ENCODE measurements around the gene PWWP2A. TPM values are rescaled to one million over a fixed set of nuclear protein-coding genes. Genes with fewer than 3 reads are reported as not detected.

PWWP2A gene
- polyA plus RNA-seq, 1 experiment, result 15.1 TPM

DNA sequence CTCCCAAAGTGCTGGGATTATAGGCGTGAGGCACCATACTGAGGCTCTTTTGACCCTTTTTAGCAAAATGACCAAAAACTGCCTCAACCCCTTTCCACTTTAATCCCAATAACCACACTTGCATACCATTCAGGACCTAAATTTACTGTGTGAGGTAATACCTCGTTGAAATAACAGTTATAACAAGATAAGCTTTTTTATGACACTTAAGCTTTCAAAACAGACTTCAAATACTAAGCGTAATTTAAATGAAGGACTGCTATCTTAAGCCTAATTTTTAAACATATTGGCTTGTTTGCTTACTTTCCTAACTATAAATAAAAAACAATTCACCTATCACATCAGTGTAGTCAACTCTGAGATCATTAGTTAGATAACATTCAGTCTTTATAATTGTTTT is 37.8 kb downstream of the PWWP2A start:
- CTCF ChIA-PET, result interaction anchor here (0.6 to 3.2 kb wide), 19 partner anchors 10 to 312 kb away, joined by 3 to 23 read pairs (median 7); no protein-coding TSS in a partner anchor
- no peaks in the 10 kb centered on the region for H3K27me3 ChIP-seq (ENCODE audit: control insufficient read depth, insufficient read depth, low read length)
- TF ChIP-seq, protein P1, sequence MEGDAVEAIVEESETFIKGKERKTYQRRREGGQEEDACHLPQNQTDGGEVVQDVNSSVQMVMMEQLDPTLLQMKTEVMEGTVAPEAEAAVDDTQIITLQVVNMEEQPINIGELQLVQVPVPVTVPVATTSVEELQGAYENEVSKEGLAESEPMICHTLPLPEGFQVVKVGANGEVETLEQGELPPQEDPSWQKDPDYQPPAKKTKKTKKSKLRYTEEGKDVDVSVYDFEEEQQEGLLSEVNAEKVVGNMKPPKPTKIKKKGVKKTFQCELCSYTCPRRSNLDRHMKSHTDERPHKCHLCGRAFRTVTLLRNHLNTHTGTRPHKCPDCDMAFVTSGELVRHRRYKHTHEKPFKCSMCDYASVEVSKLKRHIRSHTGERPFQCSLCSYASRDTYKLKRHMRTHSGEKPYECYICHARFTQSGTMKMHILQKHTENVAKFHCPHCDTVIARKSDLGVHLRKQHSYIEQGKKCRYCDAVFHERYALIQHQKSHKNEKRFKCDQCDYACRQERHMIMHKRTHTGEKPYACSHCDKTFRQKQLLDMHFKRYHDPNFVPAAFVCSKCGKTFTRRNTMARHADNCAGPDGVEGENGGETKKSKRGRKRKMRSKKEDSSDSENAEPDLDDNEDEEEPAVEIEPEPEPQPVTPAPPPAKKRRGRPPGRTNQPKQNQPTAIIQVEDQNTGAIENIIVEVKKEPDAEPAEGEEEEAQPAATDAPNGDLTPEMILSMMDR (IDR thresholded peaks at IDR 0.05; ENCODE audit: low read depth, low read length), result no peak
- H3K4me3 ChIP-seq (ENCODE audit: low read depth, low read length), result no peak overlapping the region
- DNase-seq (ENCODE audit: low read depth, low spot score), result no peak
- no peaks in the 10 kb centered on the region for H3K9me3 ChIP-seq (ENCODE audit: control insufficient read depth, insufficient read depth, low read length)
- POLR2A ChIA-PET, result interaction anchor here (0.7 to 1.0 kb wide), 2 partner anchors 17 to 129 kb away, joined by 3 read pairs; no protein-coding TSS in a partner anchor
- H3K27ac ChIP-seq (ENCODE audit: low read depth, low read length), result no peak overlapping the region

DNA sequence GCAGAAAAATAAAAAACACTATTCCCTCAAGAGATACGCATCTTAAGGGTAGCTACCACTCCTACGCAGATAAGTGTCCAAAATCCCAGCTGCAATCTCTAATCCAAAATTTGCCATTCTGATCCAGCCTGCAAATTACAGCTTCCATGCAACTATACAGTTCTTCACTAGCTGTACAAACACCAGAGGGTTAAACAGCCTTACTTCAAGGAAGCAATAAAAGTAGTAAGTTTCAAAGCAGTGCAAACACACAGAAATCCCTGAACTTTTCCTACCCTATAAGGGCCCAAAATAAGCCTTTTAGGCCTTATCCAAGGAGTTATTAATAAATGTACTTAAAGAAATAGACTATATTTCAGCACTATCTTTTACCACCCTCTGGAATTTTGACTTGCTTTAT is 39.5 kb downstream of the PWWP2A start:
- Histone ChIP-seq H3K4me3 (ENCODE audit: low read depth, low read length) (no peak overlapping the region), H3K27me3 (ENCODE audit: control insufficient read depth, insufficient read depth, low read length) (no peaks in the 10 kb centered on the region), H3K9me3 (ENCODE audit: control insufficient read depth, insufficient read depth, low read length) (no peaks in the 10 kb centered on the region), H3K27ac (ENCODE audit: low read depth, low read length) (no peak overlapping the region)
- TF ChIP-seq, protein P1 (IDR thresholded peaks at IDR 0.05; ENCODE audit: low read depth, low read length), result no peak
- ChIA-PET POLR2A (no interaction called here), CTCF (interaction anchor here (1.8 to 3.2 kb wide), 3 partner anchors 28 to 311 kb away, joined by 10 to 23 read pairs (median 11); no protein-coding TSS in a partner anchor)
- DNase-seq (ENCODE audit: low read depth, low spot score), result no peak

DNA sequence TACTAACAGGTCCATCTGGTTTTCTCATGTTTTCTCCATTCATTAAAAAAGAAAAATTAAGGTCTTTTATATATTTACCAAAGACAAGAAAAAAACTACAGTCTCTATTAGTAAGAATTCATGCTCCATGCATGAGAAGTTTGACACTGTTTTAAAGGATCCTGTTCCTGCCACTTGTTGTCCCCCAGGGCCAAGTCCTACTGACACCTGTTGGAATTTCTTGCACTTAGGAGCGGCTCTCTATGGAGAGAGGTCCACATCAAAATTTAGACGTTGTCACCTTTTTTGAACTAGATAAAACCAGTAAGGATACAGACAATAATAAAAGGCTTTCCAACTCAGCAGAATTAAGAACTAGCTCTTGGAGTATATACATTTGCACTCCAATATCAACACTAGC is 42.3 kb downstream of the PWWP2A start:
- Histone ChIP-seq H3K4me3 (ENCODE audit: low read depth, low read length) (no peak overlapping the region), H3K27me3 (ENCODE audit: control insufficient read depth, insufficient read depth, low read length) (no peaks in the 10 kb centered on the region), H3K27ac (ENCODE audit: low read depth, low read length) (no peak overlapping the region), H3K9me3 (ENCODE audit: control insufficient read depth, insufficient read depth, low read length) (no peaks in the 10 kb centered on the region)
- TF ChIP-seq, protein P1 (IDR thresholded peaks at IDR 0.05; ENCODE audit: low read depth, low read length), result no peak
- POLR2A ChIA-PET, result no interaction called here
- no peak for DNase-seq (ENCODE audit: low read depth, low spot score)
- CTCF ChIA-PET, result interaction anchor here (0.6 kb wide), 1 partner anchor 13 kb away, joined by 3 read pairs; no protein-coding TSS in a partner anchor

DNA sequence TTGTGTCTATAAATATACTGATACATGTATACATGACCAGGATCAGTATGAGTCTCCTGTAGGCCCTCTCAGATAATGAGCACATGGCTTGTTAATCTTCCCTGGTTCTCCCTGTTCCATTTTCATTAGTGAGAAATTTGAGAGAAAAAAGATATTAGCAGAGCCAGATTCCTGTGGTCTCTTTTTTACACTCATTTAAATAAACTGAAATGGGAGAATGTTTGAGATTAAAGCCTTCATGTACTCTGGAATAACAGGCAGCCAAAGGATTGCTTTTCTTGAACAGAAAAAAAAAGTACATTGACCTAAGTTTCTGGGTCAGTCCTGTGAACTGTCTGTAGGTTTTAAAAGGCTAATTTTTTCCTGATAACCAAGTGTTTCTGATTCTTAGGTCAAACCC is 44.2 kb downstream of the PWWP2A start:
- no peak for DNase-seq (ENCODE audit: low read depth, low spot score)
- no peak overlapping the region for H3K27ac ChIP-seq (ENCODE audit: low read depth, low read length)
- no peak overlapping the region for H3K4me3 ChIP-seq (ENCODE audit: low read depth, low read length)
- ChIA-PET POLR2A (no interaction called here), CTCF (interaction anchor here (0.6 to 1.2 kb wide), 2 partner anchors 53 to 644 kb away, joined by 5 to 6 read pairs; no protein-coding TSS in a partner anchor)
- H3K27me3 ChIP-seq (ENCODE audit: control insufficient read depth, insufficient read depth, low read length), result no peaks in the 10 kb centered on the region
- H3K9me3 ChIP-seq (ENCODE audit: control insufficient read depth, insufficient read depth, low read length), result no peaks in the 10 kb centered on the region
- TF ChIP-seq, protein P1 (IDR thresholded peaks at IDR 0.05; ENCODE audit: low read depth, low read length), result no peak

DNA sequence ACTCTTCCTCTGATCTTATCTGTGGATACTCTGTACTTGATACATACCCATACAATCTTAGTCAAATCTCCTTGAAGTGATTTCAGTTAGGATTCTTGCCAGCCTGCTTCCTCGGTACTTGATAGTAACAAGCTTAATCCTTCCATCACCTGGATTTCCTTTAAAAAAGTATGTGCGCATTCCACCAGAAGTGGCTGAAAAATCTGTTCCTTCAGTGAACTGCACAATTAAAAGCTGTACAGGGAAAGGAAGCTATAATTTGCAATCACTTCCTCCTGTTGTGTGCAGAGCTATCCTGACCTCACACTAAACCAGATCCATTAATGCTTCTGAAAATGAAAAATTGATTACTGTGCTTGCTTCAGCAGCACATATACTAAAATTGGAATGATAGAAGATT is 47.3 kb downstream of the PWWP2A start:
- Histone ChIP-seq H3K27me3 (ENCODE audit: control insufficient read depth, insufficient read depth, low read length) (no peaks in the 10 kb centered on the region), H3K27ac (ENCODE audit: low read depth, low read length) (no peak overlapping the region), H3K9me3 (ENCODE audit: control insufficient read depth, insufficient read depth, low read length) (no peaks in the 10 kb centered on the region), H3K4me3 (ENCODE audit: low read depth, low read length) (no peak overlapping the region)
- no peak for DNase-seq (ENCODE audit: low read depth, low spot score)
- ChIA-PET CTCF (interaction anchor here (1.0 to 2.0 kb wide), 2 partner anchors 9 to 11 kb away, joined by 3 to 8 read pairs; no protein-coding TSS in a partner anchor), POLR2A (interaction anchor here (0.6 kb wide), 1 partner anchor 33 kb away, joined by 3 read pairs; no protein-coding TSS in a partner anchor)
- TF ChIP-seq, protein P1 (IDR thresholded peaks at IDR 0.05; ENCODE audit: low read depth, low read length), result no peak

Measured in AG04450 (cell line).